ENCODE results near the gene DCBLD1.

- no peak for TF ChIP-seq POLR2A (IDR thresholded peaks at IDR 0.05)
- TF ChIP-seq CTCF (IDR thresholded peaks at IDR 0.05) = no peak
Observed at GRCh38 chr6:117502580-117502979, 20.1 kb downstream of the DCBLD1 start.

Measured in tibial nerve (tissue), 3 donors.